Middle frontal gyrus (tissue), 1 donor: ENCODE data around the gene ABHD12B.
"Not testable (repeated sequence)": the region's sequence is repeated elsewhere in the genome, so short reads cannot be mapped to it uniquely, and the experiment has no call there.

Experiments used
- DNase-seq: peaks from one replicate; pipeline ENCODE4 v3.0.0-alpha.2; 2015; ENCODE audit warnings: low spot score; ENCODE audit errors: extremely low spot score

ABHD12B gene

GRCh38 chr14:50935126-50936015 is 63.5 kb downstream of the ABHD12B start:
- no peak for DNase-seq

DNA sequence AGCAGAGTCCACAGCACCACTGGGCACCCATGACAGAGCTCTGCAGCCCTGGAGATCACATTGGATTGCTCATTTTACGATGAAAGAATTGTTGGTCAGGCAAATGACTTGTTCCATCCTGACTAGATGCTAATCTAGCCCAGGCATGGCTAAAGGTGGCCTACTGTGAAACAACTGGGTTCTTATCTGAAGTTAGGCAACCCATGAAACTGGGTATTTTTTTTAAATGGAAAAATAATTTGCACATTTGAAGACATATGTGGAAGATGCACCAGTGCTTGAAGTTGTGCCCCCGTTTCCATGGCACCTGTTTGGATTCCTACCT is 64.1 kb downstream of the ABHD12B start:
- DNase-seq: no peak

GRCh38 chr14:50936882-50937281 is 65.0 kb downstream of the ABHD12B start:
- DNase-seq: no peak

GRCh38 chr14:50937325-50937724 is 65.5 kb downstream of the ABHD12B start:
- no peak for DNase-seq

DNA sequence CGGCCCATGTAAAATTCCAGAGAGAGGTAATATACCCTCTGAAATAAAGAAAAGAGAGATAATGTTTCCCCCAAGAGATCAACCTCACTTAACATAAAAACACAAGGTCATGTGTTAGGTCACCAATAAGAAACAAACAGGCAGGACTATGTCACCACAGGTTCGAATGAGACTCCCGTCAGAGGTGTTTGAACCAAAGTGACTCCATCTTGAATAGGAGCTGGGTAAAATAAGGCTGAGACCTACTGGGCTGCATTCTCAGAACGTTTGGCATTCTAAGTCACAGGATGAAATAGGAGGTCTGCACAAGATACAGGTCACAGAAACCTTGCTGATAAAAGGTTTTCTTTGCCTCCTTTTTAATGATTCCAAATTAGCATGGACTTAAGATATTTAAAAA is 65.9 kb downstream of the ABHD12B start:
- no peak for DNase-seq

DNA sequence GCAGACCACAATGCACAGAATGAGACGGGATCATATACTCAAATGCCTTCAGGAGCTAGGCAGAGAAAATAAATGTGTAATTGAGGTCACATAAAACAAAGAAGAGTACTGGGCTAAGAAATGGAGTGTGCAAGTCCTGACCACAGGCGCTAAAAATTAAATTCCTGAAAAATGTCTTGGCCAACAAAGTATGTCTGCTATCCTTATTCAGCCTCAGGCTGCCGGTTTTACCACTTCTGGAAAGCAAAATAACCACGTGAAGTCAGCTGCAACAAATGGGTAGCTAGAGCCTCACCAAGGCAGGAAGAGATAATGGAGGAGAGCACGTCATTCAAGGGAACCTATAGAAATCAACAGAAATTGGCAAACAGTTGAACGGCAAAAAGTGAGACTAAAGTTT is 69.3 kb downstream of the ABHD12B start:
- DNase-seq: no peak

- not testable (repeated sequence) for DNase-seq
Observed at GRCh38 chr14:50941638-50942037, 69.8 kb downstream of the ABHD12B start.

- DNase-seq: no peak
Observed at GRCh38 chr14:50943261-50943942, 71.5 kb downstream of the ABHD12B start.

DNA sequence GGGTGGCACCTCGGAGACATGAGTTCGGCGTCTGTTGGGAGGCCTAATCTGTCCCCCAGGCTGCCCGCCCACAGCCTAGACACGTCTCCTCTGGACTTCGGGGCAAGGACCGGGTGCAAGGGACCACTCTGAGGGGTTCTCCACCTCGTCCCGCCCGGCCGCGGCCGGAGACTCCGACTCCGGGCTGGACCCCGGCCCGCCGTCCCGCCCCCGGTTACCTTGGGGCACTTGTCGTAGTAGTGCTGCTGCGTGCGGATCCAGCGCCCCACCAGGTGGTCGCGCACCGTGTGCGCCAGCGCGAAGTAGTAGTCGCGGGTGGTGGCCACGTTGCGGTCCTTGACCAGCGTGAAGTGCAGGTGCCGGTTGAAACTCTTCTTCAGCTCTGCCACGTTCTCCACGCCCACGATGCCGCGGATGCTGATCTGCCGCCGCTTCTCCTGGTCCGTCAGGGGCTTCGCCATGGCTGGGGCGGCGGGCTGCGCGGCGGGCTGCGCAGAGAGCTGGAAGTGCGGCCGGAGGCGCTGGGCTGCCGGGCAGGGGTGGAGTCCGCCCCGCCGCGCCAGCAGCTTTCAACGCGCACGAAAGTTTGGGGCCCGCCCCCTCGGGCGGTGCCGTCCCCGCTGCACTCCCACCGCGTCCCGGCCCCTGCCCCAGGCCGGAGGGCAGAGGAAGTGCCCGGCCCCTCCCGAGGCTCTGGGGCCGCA is 72.2 kb downstream of the ABHD12B start, which contains the start of gene PYGL:
Gene PYGL, minus strand, starts transcription at position 541 of the 704 bp plus-strand sequence. Its CDS starts 80 bp downstream, at position 461.
- no peak for DNase-seq

DNA sequence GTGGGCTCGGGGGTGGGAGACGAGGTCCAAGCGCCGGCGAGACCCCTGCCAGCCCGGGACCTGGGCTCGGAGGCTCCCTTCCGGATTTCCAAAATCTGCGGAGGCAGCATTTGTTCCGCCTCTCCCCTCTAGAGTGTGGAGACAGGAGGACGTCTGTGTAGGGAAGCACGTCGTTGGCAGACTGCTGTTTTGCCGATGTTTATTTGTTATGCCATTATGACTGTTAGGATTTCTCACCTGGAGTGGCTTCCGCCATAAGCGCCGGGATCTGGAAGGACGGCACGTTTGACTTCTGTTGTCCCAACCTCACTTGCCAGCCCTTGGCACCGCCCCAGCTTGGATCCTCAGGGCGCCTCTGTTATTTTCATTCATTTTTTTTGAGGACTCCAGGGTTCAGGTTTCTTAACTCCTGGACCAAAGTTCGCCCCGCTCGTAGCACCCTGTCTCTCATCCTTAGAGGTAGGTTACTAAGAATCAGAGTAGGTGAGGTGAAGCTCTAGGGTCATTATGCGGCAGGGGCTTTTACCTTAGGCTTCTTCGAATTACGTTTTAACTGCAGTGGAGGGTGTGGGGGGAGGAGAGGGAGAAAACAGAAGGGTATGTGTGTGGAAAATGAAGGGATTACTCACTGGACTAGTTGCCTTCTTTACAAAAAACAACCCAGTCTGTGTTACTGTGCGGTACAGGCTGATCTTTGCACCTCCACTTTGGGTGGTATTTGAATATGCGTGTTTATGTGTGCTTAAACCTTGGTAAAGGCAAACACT is 73.0 kb downstream of the ABHD12B start:
- no peak for DNase-seq

GRCh38 chr14:50946234-50946935 is 74.5 kb downstream of the ABHD12B start:
- no peak for DNase-seq

GRCh38 chr14:50947446-50947845 is 75.6 kb downstream of the ABHD12B start:
- DNase-seq: no peak

DNA sequence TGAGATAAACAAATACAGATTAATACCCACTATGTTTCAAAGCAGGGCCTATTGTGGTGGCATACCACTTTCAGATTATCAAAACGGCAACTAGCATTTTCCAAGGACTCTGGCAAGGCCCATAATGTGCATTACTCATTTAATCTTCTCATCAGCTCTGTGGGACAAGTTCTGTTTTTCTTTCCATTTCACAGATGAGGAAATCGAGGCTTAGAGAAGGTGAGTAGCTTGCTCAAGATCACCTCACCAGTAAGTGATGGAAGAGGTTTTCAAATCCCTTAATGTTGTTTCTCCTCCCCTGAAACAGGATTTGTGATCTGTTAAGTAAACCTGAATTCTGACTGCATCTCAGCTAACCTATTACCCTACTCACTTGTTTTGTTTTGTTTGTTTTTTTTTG is 76.4 kb downstream of the ABHD12B start:
- DNase-seq: no peak

- no peak for DNase-seq
Observed at GRCh38 chr14:50951032-50951431, 79.2 kb downstream of the ABHD12B start.

GRCh38 chr14:50953502-50953901 is 81.6 kb downstream of the ABHD12B start:
- no peak for DNase-seq
